NCI-H128 (cell line): ENCODE data around the gene GPRC5B.
A peak's percentile ranks its signal among the peaks of the same experiment; 100 is the strongest.

ENCODE experiments used
- DNase-seq: peaks from one replicate; lab custom pipeline; 2025; ENCODE audit not compliant: unreplicated experiment; lab: John Stamatoyannopoulos, UW

The GPRC5B gene

DNA sequence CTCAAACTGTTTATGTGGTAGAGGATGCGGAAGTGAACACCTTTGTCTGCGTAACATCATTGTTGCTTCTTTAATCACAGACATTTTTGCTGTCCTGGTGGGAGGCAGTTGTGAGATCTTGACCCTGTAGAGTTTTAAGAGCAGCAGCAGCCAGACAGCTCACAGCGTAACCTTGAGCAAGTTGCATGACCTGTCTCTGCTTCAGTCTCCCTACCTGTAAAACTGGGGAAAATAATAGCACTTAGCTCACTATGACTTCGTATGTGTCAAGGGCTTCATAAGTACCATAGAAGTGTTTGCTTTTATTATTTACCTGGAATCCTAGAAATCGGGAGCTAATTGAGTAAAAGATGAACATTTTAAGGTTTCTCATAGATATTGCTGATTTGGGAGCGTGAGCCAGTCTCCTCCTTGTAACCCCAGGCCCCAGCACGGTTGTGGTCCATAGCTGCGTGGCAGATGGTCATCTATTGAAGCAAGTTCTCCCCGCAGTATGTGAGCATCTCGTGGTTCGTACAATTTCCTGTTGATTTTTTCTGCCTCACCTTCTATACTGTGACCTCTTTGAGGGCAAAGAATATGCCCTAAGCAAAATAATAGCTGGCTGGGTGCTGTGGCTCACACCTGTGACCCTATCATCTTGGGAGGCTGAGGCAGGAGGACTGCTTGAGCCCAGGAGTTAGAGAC is 34.4 kb downstream of the GPRC5B start:
- DNase-seq: no peak

GRCh38 chr16:19848756-19849155 is 35.9 kb downstream of the GPRC5B start:
- no peak for DNase-seq

DNA sequence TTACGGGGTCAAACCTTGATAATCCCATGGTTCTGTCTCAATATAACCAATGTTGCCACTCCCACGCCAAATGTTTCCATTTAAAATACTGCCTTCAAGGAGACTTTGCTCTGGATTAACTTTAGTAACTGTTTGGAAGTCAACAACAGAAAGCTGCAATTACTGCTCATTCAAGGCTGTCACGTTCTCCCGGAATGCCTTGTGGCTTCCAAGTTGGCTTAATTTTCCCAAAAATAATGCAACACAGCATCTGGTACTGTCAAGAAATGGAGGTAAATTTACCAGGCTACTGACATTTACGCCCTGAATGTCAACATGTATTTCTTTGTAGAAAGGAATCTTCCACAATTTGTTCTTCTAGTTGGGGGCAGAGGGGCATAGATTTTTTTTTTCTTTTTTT is 38.2 kb downstream of the GPRC5B start:
- no peak for DNase-seq

DNA sequence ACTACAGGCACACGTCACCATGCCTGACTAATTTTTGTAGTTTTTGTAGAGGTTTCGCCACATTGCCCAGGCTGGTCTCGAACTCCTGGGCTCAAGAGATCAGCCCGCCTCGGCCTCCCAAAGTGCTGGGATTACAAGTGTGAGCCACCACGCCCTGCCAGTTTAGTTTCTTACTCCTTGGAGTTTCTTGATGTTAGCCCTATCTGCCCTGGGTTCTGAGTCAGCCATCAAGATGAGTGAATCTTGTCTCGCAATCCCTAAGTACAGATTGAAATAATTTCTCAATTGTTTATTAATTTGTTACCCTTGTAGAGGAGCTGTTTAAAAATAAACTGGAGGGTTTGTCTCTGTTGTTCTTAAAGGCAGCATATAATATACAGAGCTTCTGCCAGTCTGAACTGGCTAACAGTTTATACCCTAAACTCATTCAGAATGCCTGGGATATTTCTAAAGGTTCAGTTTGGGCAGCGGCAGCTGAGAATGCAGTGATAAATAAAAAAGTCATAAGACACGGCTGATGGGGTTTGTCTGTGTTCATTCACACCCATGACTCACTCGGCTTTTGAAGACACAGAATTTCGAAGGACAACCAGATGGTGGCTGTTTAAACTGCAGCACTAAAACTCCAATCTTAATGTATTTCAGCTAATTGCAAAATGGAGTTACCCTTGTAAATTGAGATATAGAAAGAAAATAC is 39.6 kb downstream of the GPRC5B start:
- no peak for DNase-seq

GRCh38 chr16:19843371-19843770 is 41.3 kb downstream of the GPRC5B start:
- DNase-seq: no peak

GRCh38 chr16:19842426-19843157 is 42.1 kb downstream of the GPRC5B start:
- no peak for DNase-seq

- no peak for DNase-seq
Measured at GRCh38 chr16:19841184-19841583, 43.5 kb downstream of the GPRC5B start.

- DNase-seq: peak; percentile 5
Measured at GRCh38 chr16:19840524-19841110, 44.0 kb downstream of the GPRC5B start.

DNA sequence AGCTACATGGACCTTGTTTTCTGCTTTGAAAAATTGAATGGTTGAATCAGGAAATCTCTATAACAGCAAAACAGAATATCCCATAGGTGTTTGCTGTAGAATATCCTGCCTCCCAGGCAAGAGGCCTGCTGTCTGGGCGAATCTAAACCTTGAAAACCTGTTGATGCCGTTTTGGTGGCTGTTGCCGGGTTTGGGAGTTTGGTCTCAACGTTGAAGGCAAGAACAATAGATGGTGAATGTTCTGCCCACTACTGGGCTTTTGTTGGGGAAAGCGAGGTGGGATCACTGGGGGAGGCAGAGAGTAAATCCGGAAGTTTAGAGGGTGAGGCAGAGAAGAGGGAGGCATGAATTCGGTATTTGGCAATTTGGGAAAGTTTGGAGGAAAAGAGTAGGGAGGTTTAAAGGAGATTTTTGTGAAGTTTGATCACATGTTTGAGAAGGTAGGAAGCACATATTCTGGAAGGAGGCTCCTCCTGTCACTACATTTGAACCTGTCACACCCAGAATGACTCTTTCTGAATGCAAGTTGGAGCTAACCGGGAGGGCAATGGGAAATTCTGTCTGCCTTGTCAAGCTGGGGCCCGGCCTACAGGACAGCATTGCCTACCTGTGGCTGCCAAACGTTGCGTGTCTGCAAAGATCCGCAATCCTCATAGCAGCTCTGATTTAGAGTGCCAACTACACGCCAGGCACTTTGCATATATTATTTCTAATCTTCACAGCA is 46.5 kb downstream of the GPRC5B start:
- no peak for DNase-seq

DNA sequence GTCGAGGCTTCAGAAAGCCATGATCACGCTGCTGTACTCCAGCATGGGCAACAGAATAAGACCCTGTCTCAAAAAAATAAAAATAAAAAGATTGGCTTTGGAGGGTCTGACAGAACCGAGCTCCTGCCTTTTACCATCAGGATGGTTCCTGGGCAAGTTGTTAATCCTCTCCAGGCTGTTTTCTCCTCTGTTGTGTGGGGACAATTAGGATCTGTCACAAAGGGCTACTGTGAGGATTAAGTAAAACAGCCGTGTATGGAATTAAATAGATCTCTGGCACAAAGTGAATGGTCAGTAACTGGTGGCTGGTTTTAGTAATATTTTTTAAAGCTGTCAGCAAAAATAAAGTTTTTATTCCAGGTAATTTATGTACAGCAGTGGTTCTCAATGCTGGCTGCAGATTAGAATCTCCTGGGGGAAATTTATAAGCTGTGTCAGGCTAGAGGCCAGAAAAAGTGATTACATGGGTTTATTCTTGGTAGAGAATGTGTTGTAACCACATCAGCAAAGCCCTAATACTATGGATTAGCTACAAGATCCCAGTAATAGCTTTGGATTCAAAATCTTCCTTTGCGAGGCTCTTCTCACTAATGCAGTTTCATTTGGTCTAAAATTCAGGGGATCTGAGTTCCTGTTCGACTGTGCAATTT is 47.2 kb downstream of the GPRC5B start:
- no peak for DNase-seq

GRCh38 chr16:19835968-19836421 is 48.7 kb downstream of the GPRC5B start:
- DNase-seq: no peak

- no peak for DNase-seq
Measured at GRCh38 chr16:19835196-19835595, 49.5 kb downstream of the GPRC5B start.

- no peak for DNase-seq
Measured at GRCh38 chr16:19833581-19833980, 51.1 kb downstream of the GPRC5B start.

- DNase-seq: no peak
Measured at GRCh38 chr16:19833176-19833575, 51.5 kb downstream of the GPRC5B start.

DNA sequence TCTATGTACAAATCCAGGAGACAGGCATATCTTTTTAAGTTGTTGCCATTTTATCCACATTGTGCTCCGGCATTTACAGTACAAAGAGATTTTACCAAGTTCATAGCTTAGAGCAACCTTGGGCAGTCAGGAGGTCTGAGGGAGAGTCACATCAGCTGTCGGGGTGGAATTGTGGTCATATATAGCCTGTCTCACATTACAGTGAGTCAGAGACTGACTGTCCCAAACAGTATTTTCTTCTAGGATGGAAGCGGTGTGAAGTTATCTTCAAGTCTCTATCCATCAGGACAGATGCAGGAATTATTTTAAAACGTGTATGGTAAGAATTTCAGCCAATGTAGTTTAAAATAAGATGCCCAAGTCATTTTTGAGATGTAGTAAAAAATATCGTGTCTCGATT is 53.0 kb downstream of the GPRC5B start:
- DNase-seq: no peak

DNA sequence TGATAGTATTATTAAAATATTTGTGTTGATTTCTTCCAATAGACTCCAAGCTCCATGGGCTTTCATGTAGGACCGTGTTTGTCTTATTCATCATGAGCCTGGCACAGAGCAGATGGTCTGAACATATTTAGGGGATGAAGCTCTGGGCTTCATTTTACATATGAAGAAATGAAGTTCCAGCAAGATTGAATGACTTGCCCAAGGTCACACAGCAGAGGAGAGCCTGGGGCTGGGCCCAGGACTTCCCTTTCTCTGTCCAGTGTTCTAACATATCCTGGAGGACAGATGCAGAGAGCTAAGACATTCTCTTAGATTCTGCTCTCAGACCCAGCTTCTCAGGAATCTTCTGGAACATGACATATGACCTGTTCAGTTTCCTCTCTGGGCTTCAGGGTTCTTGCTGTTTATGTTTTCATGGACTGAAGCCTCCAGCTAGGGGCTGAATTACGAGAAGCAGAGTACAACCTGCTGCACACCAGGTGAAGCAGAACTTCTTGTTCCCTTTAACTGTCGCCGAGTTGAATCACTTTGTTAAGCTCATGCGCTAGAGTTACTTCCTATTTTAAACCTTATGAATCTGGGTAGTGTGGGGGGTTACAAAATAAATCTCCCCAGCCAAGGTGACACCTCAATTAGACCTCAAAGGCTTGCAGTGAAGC is 53.6 kb downstream of the GPRC5B start:
- no peak for DNase-seq

DNA sequence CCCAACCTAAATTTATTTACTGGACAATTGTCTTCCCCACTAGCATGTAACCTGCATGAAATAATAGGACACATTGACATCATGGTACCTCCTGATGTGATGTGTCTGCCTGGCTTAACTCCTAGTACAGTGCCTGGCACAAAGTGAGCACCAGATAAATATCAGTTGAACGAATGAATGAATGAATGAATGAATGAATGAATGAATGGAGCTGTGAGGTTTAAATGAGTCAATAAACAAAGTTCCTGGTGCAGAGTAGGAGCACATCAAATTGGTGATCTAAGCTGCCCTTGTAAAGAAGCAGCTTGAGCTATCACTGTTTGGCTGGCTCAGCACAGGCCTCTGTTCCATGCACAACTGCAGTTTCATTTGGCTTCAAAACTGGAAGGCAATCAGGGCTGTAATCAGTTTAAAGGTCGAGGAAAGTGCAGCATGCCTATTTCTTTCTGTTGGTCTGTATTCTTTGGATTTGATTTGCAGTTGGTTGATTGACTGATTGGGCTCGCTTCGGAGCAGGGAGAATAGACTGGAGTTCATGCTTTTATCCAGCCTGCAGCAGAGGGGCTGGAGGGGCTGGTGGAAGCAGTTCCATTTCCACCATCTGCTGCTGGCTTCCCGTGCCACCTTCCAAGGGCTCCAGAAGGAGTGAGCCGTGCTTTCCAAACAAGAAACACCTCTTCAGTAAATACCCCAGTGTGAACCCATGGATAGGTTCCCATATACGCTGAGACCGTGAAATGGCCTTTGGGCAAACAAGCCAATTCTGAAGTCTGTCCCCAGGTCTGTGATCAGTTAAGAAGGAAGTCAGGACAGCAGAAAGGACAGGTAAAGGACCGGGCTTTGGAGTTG is 54.6 kb downstream of the GPRC5B start:
- no peak for DNase-seq

DNA sequence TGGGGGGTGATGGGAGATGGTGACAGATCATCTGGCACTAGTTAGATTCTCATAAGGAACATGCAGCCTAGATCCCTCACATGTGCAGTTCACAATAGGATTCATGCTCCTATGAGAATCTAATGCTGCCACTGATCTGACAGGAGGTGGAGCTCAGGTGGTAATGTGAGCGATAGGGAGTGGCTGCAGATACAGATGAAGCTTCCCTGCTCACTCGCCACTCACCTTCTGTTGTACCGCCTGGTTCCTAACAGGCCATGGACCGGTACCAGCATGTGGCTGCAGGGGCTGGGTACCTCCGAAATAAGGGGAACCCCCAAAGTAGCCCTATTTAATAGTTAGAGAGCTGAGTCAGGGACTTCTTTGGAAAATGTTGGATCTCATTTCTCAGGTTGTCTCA is 60.4 kb downstream of the GPRC5B start:
- DNase-seq: no peak

- DNase-seq: no peak
Measured at GRCh38 chr16:19823322-19823721, 61.3 kb downstream of the GPRC5B start.
